ENCODE data around the gene RAMAC. TPM values are rescaled to one million over a fixed set of nuclear protein-coding genes. Genes with fewer than 3 reads are reported as not detected.

The RAMAC gene
- 35.7 to 58.7 TPM (median 44.8 TPM) in 5 replicates for total RNA-seq (2022; extraction: Qiagen RNA extraction; ENCODE audit: low read depth)

GRCh38 chr15:82985688-82986441, at the start of gene RAMAC:
TSS of gene RAMAC (plus strand) at chr15:82986210. CDS start at chr15:82989019, 2,809 bp downstream.

DNA sequence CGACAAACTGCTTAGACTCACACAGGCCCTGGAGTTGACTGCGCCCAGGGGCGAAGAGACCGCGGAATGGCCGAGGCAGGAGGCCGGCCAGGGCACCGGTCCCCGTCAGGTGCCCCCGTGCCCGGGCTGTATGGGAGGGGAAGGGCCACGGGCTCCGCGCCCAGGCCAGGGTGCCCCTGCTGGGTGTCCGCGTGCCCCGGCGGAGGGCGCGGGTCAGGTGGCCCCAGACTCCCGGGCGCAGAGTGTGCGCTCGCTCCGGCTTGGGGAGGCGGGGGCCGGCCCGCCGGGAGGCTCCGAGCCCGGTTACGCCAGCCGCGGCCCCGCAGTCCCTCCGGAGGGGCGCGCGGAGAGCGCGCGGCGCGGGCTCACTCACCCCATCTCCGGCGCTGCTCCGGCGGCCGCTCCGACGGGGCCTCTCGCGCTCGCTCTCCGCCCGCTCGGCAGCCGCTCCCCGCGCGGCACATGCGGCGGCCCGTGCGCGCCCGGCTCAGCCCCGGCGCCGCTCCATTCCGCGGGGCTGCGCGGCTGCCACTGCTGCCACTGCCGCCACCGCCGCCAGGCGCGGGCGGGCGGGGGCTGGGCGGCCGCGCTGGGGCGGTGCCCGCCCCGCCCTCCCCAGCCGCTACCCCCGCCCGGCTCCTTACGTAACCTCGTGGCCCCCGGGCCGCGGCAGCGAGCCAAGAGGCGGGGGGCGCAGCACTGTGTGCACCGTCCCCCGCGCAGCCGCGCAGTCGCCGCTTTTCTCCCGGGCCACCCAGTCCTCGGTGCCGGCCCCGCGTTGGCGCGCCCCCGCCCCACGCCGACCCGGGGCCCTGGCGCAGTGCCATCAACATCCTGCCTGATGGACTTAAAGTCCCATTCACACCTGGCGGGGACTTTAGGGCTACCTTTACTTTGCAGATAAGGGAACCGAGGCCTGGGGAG, 33.6 kb upstream of the RAMAC start, which contains the start of gene HOMER2:
Gene HOMER2 (minus strand): TSS at position 563 of the 924 bp plus-strand sequence. CDS start 185 bp downstream, at position 378.

GRCh38 chr15:83011271-83012075, 25.5 kb downstream of the RAMAC start, which contains the start of gene C15orf40:
TSS of gene C15orf40 (minus strand) at chr15:83011639. CDS start at chr15:83011607, 32 bp downstream.

Other genes with a start within 250 kb of the RAMAC start
- gene FSD2, start 180.1 kb upstream of the RAMAC start, total RNA-seq (2022; extraction: Qiagen RNA extraction; ENCODE audit: low read depth) = not detected in 5 replicates
- 6.4 to 6.8 TPM (median 6.7 TPM) in 5 replicates for gene WHAMM, start 176.6 kb upstream of the RAMAC start, total RNA-seq (2022; extraction: Qiagen RNA extraction; ENCODE audit: low read depth)
- 11.0 to 13.1 TPM (median 11.2 TPM) in 5 replicates for gene HOMER2, start 33.5 kb upstream of the RAMAC start, total RNA-seq (2022; extraction: Qiagen RNA extraction; ENCODE audit: low read depth)
- 38.6 to 58.6 TPM (median 48.9 TPM) in 5 replicates for gene C15orf40, start 25.4 kb downstream of the RAMAC start, total RNA-seq (2022; extraction: Qiagen RNA extraction; ENCODE audit: low read depth)
- gene BTBD1, start 81.0 kb downstream of the RAMAC start, total RNA-seq (2022; extraction: Qiagen RNA extraction; ENCODE audit: low read depth) = 39.0 to 62.3 TPM (median 56.4 TPM) in 5 replicates
- gene TM6SF1, start 121.4 kb downstream of the RAMAC start, total RNA-seq (2022; extraction: Qiagen RNA extraction; ENCODE audit: low read depth) = 0.19 to 0.31 TPM (median 0.28 TPM) in 3 of 5 replicates, not detected in the others
- 51.2 to 81.8 TPM (median 55.6 TPM) in 5 replicates for gene HDGFL3, start 221.6 kb downstream of the RAMAC start, total RNA-seq (2022; extraction: Qiagen RNA extraction; ENCODE audit: low read depth)

All from A549 treated with RU486 at 1 μM for 4 hours (cell line).